NB4 (cell line): ENCODE results near the gene RASA2.

Experiments
- DNase-seq: peaks from one replicate; pipeline ENCODE4 v3.0.0; 2010; ENCODE audit warnings: low read depth
- H3K4me3 ChIP-seq: one replicate; pipeline ENCODE4 v1.5.1; 2011; ENCODE audit warnings: mild to moderate bottlenecking, low read depth, low read length, moderate library complexity
- CTCF ChIP-seq: IDR thresholded peaks from one replicate; pipeline ENCODE4 v1.5.1; 2012; ENCODE audit warnings: low read depth, low read length
- MAX ChIP-seq: IDR thresholded peaks from 2 replicates; pipeline ENCODE4 v1.6.1; 2011; ENCODE audit warnings: low read depth, low read length
- MYC ChIP-seq: IDR thresholded peaks from 2 replicates; pipeline ENCODE4 v1.6.1; 2011; ENCODE audit warnings: low read depth, low read length
- POLR2A ChIP-seq: IDR thresholded peaks from 2 replicates; pipeline ENCODE4 v1.6.1; 2011; ENCODE audit warnings: mild to moderate bottlenecking; ENCODE audit not compliant: insufficient read length; ENCODE audit errors: extremely low read depth

Gene RASA2

GRCh38 chr3:141643796-141644195, 157.0 kb downstream of the RASA2 start:
- no peak overlapping the region for H3K4me3 ChIP-seq
- TF ChIP-seq POLR2A (no peak), MYC (no peak), MAX (no peak), CTCF (no peak)
- DNase-seq = no peak

GRCh38 chr3:141644931-141645330, 158.1 kb downstream of the RASA2 start:
- TF ChIP-seq CTCF = peak; percentile 87
- TF ChIP-seq MAX = no peak
- peak; percentile 63 for DNase-seq
- no peak overlapping the region for H3K4me3 ChIP-seq

GRCh38 chr3:141646760-141647561, 160.1 kb downstream of the RASA2 start:
- peak; percentile 83 for DNase-seq
- H3K4me3 ChIP-seq = no peak overlapping the region
- TF ChIP-seq MYC (no peak), CTCF (no peak), POLR2A (no peak), MAX (no peak)

GRCh38 chr3:141647562-141647915, 160.7 kb downstream of the RASA2 start:
- TF ChIP-seq POLR2A (no peak), CTCF (no peak), MAX (no peak), MYC (no peak)
- H3K4me3 ChIP-seq = no peak overlapping the region
- DNase-seq = no peak

GRCh38 chr3:141648055-141648910, 161.5 kb downstream of the RASA2 start:
- TF ChIP-seq POLR2A = no peak
- no peak for TF ChIP-seq MYC
- no peak for TF ChIP-seq CTCF
- TF ChIP-seq MAX = no peak
- H3K4me3 ChIP-seq = no peak overlapping the region
- no peak for DNase-seq
